Esophagus (tissue), 2 donors: ENCODE data around the gene PRCP. TPM values are rescaled to one million over a fixed set of nuclear protein-coding genes. Genes with fewer than 3 reads are reported as not detected.

Experiments
- H3K27ac ChIP-seq, 2 donors: one replicate each; pipeline ENCODE4 v1.5.1; 2013; ENCODE audit warnings: low read depth in 2 of 2, mild to moderate bottlenecking in 2 of 2, inconsistent platforms in 1 of 2, low read length in 1 of 2, moderate library complexity in 1 of 2
- H3K27me3 ChIP-seq, 2 donors: one replicate each; pipeline ENCODE4 v1.6.1; 2013; ENCODE audit warnings: low read length in 2 of 2, control low read depth in 1 of 2, mild to moderate bottlenecking in 1 of 2; ENCODE audit not compliant: insufficient read depth in 2 of 2, control insufficient read depth in 1 of 2
- H3K36me3 ChIP-seq, 2 donors: one replicate each; pipeline ENCODE4 v1.6.1; 2013; ENCODE audit warnings: low read length in 1 of 2; ENCODE audit not compliant: control insufficient read depth in 2 of 2, insufficient read depth in 2 of 2
- H3K4me1 ChIP-seq, 2 donors: one replicate each; pipeline ENCODE4 v1.6.1; 2013; ENCODE audit warnings: low read length in 1 of 2; ENCODE audit not compliant: control insufficient read depth in 2 of 2, insufficient read depth in 2 of 2
- H3K4me3 ChIP-seq, 2 donors: one replicate each; pipeline ENCODE4 v1.5.1; 2013; ENCODE audit warnings: low read length in 2 of 2, mild to moderate bottlenecking in 2 of 2, low read depth in 1 of 2, moderate library complexity in 1 of 2
- H3K9me3 ChIP-seq, 2 donors: one replicate each; pipeline ENCODE4 v1.6.1; 2013; ENCODE audit warnings: mild to moderate bottlenecking in 2 of 2, low read depth in 1 of 2, low read length in 1 of 2, moderate library complexity in 1 of 2; ENCODE audit not compliant: control insufficient read depth in 2 of 2, insufficient read depth in 1 of 2
- WGBS, 2 donors: extraction: QIAGEN DNeasy Blood & Tissue Kit; methylation state at CpG; one replicate each; pipeline ENCODE4 v1.1.7; 2013; 5-methylcytosine and 5-hydroxymethylcytosine counted together
- polyA plus RNA-seq, 2 donors: library from polyadenylated mRNA; stranded (reverse); fragments of 200-250 nt; gene quantifications; one replicate each; pipeline ENCODE4 v1.2.3, GENCODE V29; 2013
- donor health status: healthy with polysubstance abuse.
- donor health status: Bipolar disorder and iron deficiency.

The PRCP gene
- polyA plus RNA-seq, 2 donors: 22.1 to 38.3 TPM

GRCh38 chr11:82802710-82803109, 97.5 kb downstream of the PRCP start:
- H3K9me3 ChIP-seq: no peaks in the 10 kb centered on the region
- 48 to 67% methylated on average over 1 of the region's 1 CpG for WGBS, 2 donors

GRCh38 chr11:82796998-82797961, 103.0 kb downstream of the PRCP start:
- 48 to 66% methylated on average over 3 of the region's 3 CpGs for WGBS, 2 donors
- H3K27ac ChIP-seq: no peak overlapping the region

More at GRCh38 chr11:82802710-82803109, 97.5 kb downstream of the PRCP start:
- no peak overlapping the region for H3K4me3 ChIP-seq
- H3K36me3 ChIP-seq: no peaks in the 10 kb centered on the region
- no peaks in the 10 kb centered on the region for H3K27me3 ChIP-seq
- H3K27ac ChIP-seq: no peak overlapping the region
- no peaks in the 10 kb centered on the region for H3K4me1 ChIP-seq

GRCh38 chr11:82794490-82794889, 105.7 kb downstream of the PRCP start:
- 73 to 79% methylated on average over 3 of the region's 3 CpGs for WGBS, 2 donors
- H3K36me3 ChIP-seq: no peaks in the 10 kb centered on the region
- peaks cover 0 to 3% of the 10 kb centered on the region in 2 donors for H3K4me1 ChIP-seq
- H3K4me3 ChIP-seq: no peak overlapping the region
- no peaks in the 10 kb centered on the region for H3K9me3 ChIP-seq
- H3K27ac ChIP-seq: no peak overlapping the region
- no peaks in the 10 kb centered on the region for H3K27me3 ChIP-seq

More at GRCh38 chr11:82796998-82797961, 103.0 kb downstream of the PRCP start:
- Histone ChIP-seq H3K36me3 (no peaks in the 10 kb centered on the region), H3K27me3 (no peaks in the 10 kb centered on the region), H3K4me1 (no peaks in the 10 kb centered on the region), H3K9me3 (no peaks in the 10 kb centered on the region), H3K4me3 (no peak overlapping the region)

- H3K36me3 ChIP-seq: no peaks in the 10 kb centered on the region
- H3K4me1 ChIP-seq: peaks cover 0 to 3% of the 10 kb centered on the region in 2 donors
- 85 to 87% methylated on average over 6 of the region's 6 CpGs for WGBS, 2 donors
Observed at GRCh38 chr11:82792822-82793569, 107.2 kb downstream of the PRCP start.

GRCh38 chr11:82792319-82792718, 107.9 kb downstream of the PRCP start:
- Histone ChIP-seq H3K4me3 (no peak overlapping the region), H3K27me3 (peaks cover 0 to 3% of the 10 kb centered on the region in 2 donors), H3K4me1 (peaks cover 0 to 3% of the 10 kb centered on the region in 2 donors), H3K9me3 (no peaks in the 10 kb centered on the region), H3K27ac (no peak overlapping the region), H3K36me3 (no peaks in the 10 kb centered on the region)
- 93 to 97% methylated on average over 5 of the region's 5 CpGs for WGBS, 2 donors

More at GRCh38 chr11:82792822-82793569, 107.2 kb downstream of the PRCP start:
- no peak overlapping the region for H3K4me3 ChIP-seq
- H3K27me3 ChIP-seq: peaks cover 0 to 3% of the 10 kb centered on the region in 2 donors
- H3K27ac ChIP-seq: no peak overlapping the region
- no peaks in the 10 kb centered on the region for H3K9me3 ChIP-seq

GRCh38 chr11:82791779-82792178, 108.5 kb downstream of the PRCP start:
- Histone ChIP-seq H3K4me3 (no peak overlapping the region), H3K9me3 (no peaks in the 10 kb centered on the region)
- 66 to 74% methylated on average over 4 of the region's 4 CpGs for WGBS, 2 donors

GRCh38 chr11:82790723-82791484, 109.3 kb downstream of the PRCP start:
- H3K36me3 ChIP-seq: no peaks in the 10 kb centered on the region
- H3K4me3 ChIP-seq: no peak overlapping the region
- H3K27ac ChIP-seq: no peak overlapping the region
- peaks cover 0 to 3% of the 10 kb centered on the region in 2 donors for H3K27me3 ChIP-seq
- H3K4me1 ChIP-seq: peaks cover 0 to 3% of the 10 kb centered on the region in 2 donors
- no peaks in the 10 kb centered on the region for H3K9me3 ChIP-seq
- WGBS, 2 donors: 47 to 52% methylated on average over 5 of the region's 5 CpGs

More at GRCh38 chr11:82791779-82792178, 108.5 kb downstream of the PRCP start:
- no peak overlapping the region for H3K27ac ChIP-seq
- H3K4me1 ChIP-seq: peaks cover 0 to 3% of the 10 kb centered on the region in 2 donors
- H3K36me3 ChIP-seq: no peaks in the 10 kb centered on the region
- H3K27me3 ChIP-seq: peaks cover 0 to 3% of the 10 kb centered on the region in 2 donors

- Histone ChIP-seq H3K9me3 (no peaks in the 10 kb centered on the region), H3K36me3 (no peaks in the 10 kb centered on the region), H3K27me3 (peaks cover 0 to 3% of the 10 kb centered on the region in 2 donors), H3K27ac (no peak overlapping the region), H3K4me1 (peaks cover 0 to 3% of the 10 kb centered on the region in 2 donors), H3K4me3 (no peak overlapping the region)
- WGBS, 2 donors: 89 to 93% methylated on average over 4 of the region's 4 CpGs
Observed at GRCh38 chr11:82787981-82788380, 112.2 kb downstream of the PRCP start.

GRCh38 chr11:82786836-82787235, 113.4 kb downstream of the PRCP start:
- Histone ChIP-seq H3K27me3 (peaks cover 0 to 3% of the 10 kb centered on the region in 2 donors), H3K9me3 (no peaks in the 10 kb centered on the region), H3K4me1 (peaks cover 0 to 3% of the 10 kb centered on the region in 2 donors), H3K36me3 (no peaks in the 10 kb centered on the region), H3K4me3 (no peak overlapping the region), H3K27ac (no peak overlapping the region)
- 74 to 83% methylated on average over 3 of the region's 3 CpGs for WGBS, 2 donors
